Bone marrow (tissue), 2 donors: ENCODE measurements around the gene KLC4.
"Not testable (repeated sequence)": the region's sequence is repeated elsewhere in the genome, so short reads cannot be mapped to it uniquely, and the experiment has no call there.

Experiments
- DNase-seq, 2 donors: peaks; one replicate each; lab custom pipeline; 2025; lab: John Stamatoyannopoulos, UW

Gene KLC4

GRCh38 chr6:43036712-43037111, 22.7 kb upstream of the KLC4 start:
- DNase-seq = no peak

GRCh38 chr6:43037197-43037596, 22.2 kb upstream of the KLC4 start:
- DNase-seq = no peak

- DNase-seq = no peak
Observed at GRCh38 chr6:43037706-43038105, 21.7 kb upstream of the KLC4 start.

GRCh38 chr6:43038727-43039126, 20.7 kb upstream of the KLC4 start:
- no peak for DNase-seq

- no peak for DNase-seq
Observed at GRCh38 chr6:43040542-43041257, 18.7 kb upstream of the KLC4 start.

DNA sequence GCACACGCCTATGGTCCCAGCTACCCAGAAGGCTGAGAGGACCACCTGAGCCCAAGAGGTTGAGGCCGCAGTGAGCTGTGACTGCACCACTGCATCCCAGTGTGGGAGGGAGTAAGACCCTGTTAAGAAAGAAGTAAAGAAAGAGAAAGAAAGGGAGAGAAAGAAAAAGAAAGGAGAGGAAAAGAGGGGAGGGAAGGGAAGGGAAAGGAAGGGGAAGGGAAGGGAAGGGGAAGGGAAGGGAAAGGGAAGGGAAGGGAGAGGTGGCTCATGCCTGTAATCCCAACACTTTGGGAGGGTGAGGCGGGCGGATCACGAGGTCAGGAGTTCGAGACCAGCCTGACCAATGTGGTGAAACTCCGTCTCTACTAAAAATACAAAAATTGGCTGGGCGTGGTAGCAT, 18.0 kb upstream of the KLC4 start:
- not testable (repeated sequence) for DNase-seq

- DNase-seq = no peak
Observed at GRCh38 chr6:43043310-43043709, 16.1 kb upstream of the KLC4 start.

DNA sequence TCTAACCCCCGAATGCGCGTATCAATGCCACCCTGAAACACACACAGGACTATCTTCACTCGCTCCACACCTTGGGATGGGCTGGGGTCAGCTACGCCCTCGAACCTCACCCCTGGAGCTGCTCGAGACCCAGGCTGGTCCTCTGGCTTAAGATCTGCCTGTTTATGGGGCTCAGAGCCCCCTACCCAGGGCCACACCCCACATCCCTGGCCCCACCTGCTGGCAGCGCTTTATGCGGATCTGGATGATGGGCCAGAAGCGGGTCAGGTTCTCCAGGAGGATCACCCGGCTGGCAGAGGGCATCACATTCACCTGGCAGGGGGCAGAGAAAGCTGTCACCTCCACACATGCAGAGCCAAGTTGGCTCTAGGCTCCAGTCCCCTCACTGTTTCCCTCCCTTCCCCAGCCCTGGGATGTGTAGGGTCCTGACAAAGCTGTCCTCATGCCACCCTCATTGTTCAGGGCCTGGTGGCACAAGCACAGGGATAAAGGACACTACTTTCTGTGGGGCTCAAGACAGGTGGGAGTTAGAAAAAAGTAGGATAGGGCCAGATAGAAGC, 14.0 kb upstream of the KLC4 start:
- no peak for DNase-seq

GRCh38 chr6:43047998-43048397, 11.4 kb upstream of the KLC4 start:
- DNase-seq = no peak

DNA sequence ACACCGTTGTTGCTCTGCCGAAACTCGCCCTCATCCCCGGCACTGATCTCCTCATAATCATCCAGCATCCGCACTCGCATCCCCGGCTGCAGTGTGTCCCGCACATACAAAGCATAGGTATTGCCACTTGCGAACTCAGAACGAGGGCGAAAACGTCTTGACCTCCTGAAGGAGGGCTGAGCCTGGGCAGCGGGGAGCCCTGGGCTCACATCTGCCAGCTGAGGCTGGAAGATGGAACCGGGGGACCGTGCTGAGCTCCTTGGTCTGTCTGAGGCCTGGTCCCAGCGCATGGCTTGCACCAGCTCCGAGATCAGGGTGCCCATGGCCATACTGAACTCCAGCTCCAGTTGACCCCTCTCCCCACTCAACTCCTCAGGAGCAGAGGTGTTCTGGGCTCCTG, 8.4 kb upstream of the KLC4 start:
- DNase-seq = no peak

- DNase-seq = no peak
Observed at GRCh38 chr6:43052225-43052841, 7.1 kb upstream of the KLC4 start.

GRCh38 chr6:43052842-43053544, 6.4 kb upstream of the KLC4 start:
- no peak for DNase-seq

DNA sequence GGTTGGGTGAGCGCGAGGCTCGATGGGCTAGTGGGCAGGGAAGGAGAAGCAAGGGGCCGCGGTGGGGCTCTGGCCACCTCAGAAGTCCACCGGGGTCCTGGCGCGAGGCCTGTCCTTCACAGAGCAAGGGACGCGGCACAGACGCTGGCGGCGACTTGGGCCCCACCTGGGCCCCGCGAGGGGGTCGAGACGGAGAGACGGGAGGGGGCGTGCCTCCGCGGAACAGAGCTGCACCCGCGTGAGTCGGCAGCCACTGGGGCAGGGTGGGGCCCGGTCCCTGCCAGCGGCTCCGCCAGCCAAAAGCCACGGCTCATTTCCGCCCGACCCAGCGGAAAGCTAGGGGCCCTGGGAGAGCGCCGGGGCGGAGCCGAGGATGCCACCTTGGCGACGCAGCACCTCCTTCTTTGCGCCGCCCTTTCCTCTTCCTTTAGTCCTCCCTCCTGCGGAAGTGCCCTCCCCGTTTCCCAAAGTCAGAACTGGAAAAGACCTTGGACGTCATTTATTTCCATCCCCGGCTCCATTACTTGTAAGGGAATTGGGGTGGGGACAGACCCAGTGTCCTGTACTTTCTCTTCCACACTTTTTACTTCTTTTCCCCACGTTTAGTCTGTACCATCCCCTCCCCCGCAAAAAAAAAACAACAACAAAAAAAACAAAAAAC, 5.8 kb upstream of the KLC4 start, which contains the start of gene CUL7:
Gene CUL7, minus strand, starts transcription at position 307 of the 661 bp plus-strand sequence. CDS start 1,063 bp downstream, outside the sequence.
- DNase-seq = peak; percentile 61 to 85

DNA sequence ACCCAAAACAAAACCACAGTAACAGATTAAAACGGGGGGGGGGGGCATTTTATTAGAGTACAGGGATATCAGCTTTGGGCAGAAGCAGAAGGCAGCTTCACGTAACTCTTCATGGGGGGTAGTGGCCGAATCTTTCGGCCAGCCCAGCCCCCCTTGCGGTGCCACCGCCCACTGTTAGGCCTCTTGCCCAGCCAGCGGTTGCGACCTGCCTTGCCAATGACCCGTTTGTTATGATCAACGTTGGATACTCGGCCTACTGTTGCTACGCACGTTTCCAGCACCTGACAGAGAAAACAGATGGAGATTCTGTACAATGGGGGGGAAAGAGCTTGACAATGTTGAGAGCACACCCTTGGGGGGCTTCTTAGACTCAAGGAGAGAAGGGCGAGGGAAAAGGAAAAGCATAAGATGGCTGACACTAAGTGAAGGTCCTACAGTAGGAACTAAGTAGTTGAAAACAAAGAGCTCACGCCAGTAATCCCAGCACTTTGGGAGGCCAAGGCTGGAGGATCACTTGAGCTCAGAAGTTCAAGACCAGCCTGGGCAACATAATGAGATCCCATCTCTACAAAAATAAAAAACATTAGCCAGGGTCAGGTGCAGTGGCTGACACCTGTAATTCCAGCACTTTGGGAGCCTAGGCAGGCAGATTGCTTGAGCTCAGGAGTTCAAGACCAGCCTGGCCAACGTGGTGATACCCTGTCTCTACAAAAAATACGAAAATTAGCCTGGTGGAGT, 5.1 kb upstream of the KLC4 start:
- no peak for DNase-seq

DNA sequence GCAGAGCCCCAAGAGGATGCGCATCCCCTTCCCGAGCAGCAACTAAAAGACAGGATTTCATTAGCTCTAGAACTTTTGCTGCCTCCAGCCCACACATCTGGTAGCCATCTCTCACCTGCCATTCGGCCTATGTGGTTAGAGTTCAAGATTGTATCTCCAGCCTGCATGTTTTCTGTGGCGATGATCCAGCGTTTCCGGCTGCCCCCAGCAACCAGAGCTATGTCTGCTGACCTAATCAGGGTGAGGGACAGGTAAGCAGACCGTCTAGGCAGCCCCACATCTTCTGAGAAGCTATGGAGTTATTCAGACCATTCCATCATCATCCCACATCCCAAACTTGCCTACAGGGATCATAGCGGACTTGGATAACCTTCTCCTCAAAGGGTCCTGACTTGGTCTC, 3.5 kb upstream of the KLC4 start:
- DNase-seq = no peak

DNA sequence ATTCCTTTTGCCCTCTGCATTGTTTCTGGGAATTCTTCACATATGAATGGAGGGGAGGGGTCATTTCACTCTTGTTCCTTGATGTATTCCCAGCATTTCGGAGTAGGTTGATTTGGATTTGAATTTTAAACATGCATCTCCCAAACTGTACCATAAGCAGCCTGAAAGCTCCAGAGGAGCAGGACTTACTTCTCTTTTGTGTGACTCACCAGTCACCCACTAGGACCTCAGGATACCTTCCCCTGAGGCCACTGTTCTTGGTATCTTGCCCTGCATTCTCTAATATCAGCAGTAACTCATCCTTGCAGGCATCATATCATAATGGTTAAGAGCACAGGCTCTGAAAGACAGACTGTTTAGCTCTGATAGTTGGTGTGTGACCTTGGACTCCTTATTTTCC, 900 bp upstream of the KLC4 start:
- DNase-seq = no peak

DNA sequence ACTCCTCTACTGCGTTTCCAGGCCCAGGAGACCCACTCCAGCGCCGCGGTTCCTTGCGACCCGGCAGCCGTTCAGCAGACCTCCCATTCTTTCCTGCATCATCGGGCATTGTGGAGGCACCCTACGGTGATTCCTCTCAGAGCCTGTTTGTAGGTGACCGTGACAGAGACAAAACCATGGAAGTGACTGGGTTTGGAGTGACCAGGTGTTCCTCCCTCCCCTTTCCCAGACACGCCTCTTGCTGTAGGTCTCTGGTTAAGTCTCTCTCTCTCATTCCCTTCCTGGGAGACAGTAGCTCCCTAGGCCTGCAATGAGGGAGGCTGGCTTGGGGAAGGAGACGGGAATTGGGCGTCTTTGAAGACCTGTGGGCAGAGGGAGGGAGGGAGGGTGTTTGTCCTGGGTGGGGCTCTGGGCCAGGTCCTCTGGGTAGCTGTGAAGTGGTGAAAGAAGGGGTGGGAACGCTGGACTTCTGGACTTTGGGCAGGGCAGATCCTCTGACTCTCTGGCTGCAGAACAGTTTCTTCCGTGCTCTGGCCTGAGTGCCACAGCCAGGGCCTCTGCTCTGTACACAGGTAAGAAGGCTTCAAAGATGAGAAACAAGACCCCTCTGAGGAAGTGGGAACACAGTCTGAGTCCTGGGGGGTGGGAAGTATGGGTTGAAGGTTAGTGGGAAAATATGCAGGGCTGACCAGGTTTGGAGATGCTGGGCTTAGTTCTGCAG, 763 bp downstream of the KLC4 start:
- no peak for DNase-seq

DNA sequence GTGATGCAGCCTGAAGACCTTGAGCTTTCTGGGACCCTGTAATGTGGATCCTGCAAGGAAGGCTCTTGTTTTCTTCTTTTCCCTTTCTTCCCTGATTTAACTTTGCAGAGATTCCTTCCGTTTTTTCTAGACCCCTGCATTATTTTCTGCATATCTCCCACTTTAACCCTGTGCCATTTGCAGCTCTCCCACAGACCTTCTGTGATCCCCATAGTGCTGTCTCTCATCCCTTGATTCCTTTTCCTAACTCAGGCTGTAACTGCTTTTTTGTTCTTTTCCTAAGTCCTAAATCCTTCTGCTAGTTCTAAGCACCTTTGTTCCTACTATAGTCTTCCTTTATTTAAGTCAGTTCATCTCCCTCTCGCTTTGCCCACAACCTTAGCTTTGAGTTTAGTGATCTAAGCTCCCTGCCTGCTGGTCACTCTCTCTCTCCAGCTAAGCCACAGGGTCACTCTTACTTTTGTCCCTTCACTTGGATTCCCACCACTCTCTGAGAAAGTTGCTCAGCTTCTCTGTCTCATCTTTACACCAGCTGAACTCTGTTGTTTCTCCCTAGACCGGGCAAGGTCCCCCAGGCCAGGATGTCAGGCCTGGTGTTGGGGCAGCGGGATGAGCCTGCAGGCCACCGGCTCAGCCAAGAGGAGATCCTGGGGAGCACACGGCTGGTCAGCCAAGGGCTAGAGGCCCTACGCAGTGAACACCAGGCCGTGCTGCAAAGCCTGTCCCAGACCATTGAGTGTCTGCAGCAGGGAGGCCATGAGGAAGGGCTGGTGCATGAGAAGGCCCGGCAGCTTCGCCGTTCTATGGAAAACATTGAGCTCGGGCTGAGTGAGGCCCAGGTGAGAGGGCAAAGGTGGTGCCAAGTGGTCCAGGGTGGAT, 1.6 kb downstream of the KLC4 start:
- no peak for DNase-seq

GRCh38 chr6:43061861-43062260, 2.4 kb downstream of the KLC4 start:
- no peak for DNase-seq

DNA sequence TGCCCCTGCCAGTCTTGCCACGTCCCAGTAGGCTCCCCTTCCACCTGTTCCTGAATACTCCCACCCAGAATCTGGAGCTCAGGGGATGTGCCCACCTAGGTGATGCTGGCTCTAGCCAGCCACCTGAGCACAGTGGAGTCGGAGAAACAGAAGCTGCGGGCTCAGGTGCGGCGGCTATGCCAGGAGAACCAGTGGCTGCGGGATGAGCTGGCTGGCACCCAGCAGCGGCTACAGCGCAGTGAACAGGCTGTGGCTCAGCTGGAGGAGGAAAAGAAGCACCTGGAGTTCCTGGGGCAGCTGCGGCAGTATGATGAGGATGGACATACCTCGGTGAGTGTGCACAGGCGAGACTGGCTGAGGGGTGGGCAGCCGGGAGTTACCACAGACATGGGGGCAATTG, 3.4 kb downstream of the KLC4 start:
- no peak for DNase-seq
